HCT116 (cell line): ENCODE data around the gene PPP1R16B. TPM values are rescaled to one million over a fixed set of nuclear protein-coding genes. Genes with fewer than 3 reads are reported as not detected.

ENCODE experiments used
- ATAC-seq: fragments of 200-7000 bp; cut with Tn5 transposase; 2 replicates; pipeline ENCODE4 v1.9.1; 2020; ENCODE audit warnings: mild to moderate bottlenecking, moderate library complexity
- BruUV-seq: library from RNA; stranded (reverse); fragments of 400-500 nt; replicated peaks from 2 replicates; lab custom pipeline; 2021; lab: Mats Ljungman, UMichigan
- CTCF ChIA-PET: fragments of 300-600 bp; sonication (Branson Sonifier 250); formaldehyde crosslinking; loops from one replicate; lab custom pipeline; 2021; ENCODE audit warnings: antibody characterized with exemption; lab: Charles Lee
- POLR2A ChIA-PET: fragments of 300-600, 350-600 bp; sonication (Branson Sonifier 250); formaldehyde crosslinking; loops from one replicate; lab custom pipeline; 2021; ENCODE audit warnings: antibody characterized with exemption; lab: Charles Lee
- RAD21 ChIA-PET, 2 experiments: fragments of 300-600 bp; sonication (Branson Sonifier 250); formaldehyde crosslinking; loops; one replicate each; lab custom pipeline; 2023; ENCODE audit warnings: low total read pairs in 2 of 2; ENCODE audit not compliant: uncharacterized antibody in 2 of 2, unreplicated experiment in 2 of 2, low non-redundant PET in 1 of 2; lab: Charles Lee
- DNase-seq: peaks from one replicate; pipeline ENCODE4 v3.0.0-alpha.2; 2010; ENCODE audit warnings: low read depth, low spot score
- H2AFZ ChIP-seq: fragments of 200-600 bp; shearing (Covaris generic), sonication (generic); 2 replicates; pipeline ENCODE4 v1.6.1; 2017; ENCODE audit warnings: low read depth, mixed run types, mixed read lengths, antibody characterized with exemption, low read length; ENCODE audit not compliant: poor library complexity, severe bottlenecking
- H3K27ac ChIP-seq: 2 replicates; pipeline ENCODE4 v1.5.1; 2012; ENCODE audit warnings: low read depth, low read length
- H3K27me3 ChIP-seq: fragments of 200-600 bp; sonication (generic); 2 replicates; pipeline ENCODE4 v1.6.1; 2016; ENCODE audit warnings: mixed run types, low read length, mixed read lengths; ENCODE audit not compliant: insufficient read depth
- H3K36me3 ChIP-seq, 2 experiments: fragments of 200-500 bp in 1 of 2; fragments of 200-600 bp in 1 of 2; sonication (Bioruptor generic) in 1 of 2; sonication (generic) in 1 of 2; 2 replicates each; pipeline versions ENCODE4 v1.5.1 to v1.6.1; 2014 to 2016; ENCODE audit warnings: low read length in 2 of 2, inconsistent platforms in 1 of 2, mixed read lengths in 1 of 2, mixed run types in 1 of 2; ENCODE audit not compliant: insufficient read depth in 2 of 2, control insufficient read depth in 1 of 2
- H3K4me1 ChIP-seq, 2 experiments: fragments of 200-600 bp in 1 of 2; sonication (generic) in 1 of 2; 2 replicates each; pipeline versions ENCODE4 v1.5.1 to v1.6.1; 2012 to 2017; ENCODE audit warnings: low read length in 2 of 2, inconsistent platforms in 1 of 2, mild to moderate bottlenecking in 1 of 2, mixed read lengths in 1 of 2, mixed run types in 1 of 2, moderate library complexity in 1 of 2; ENCODE audit not compliant: insufficient read depth in 2 of 2, control insufficient read depth in 1 of 2
- H3K4me2 ChIP-seq: fragments of 200-600 bp; sonication (generic); 2 replicates; pipeline ENCODE4 v1.6.1; 2017; ENCODE audit warnings: mixed run types, low read length, mixed read lengths
- H3K4me3 ChIP-seq, 2 experiments: fragments of 200-600 bp in 1 of 2; sonication (generic) in 1 of 2; replicated peaks in 1 of 2; 2 replicates each; pipeline ENCODE4 v1.5.1; 2011 to 2016; ENCODE audit warnings: low read length in 2 of 2, control low read depth in 1 of 2, low read depth in 1 of 2, mild to moderate bottlenecking in 1 of 2, mixed read lengths in 1 of 2, mixed run types in 1 of 2
- H3K79me2 ChIP-seq: fragments of 200-600 bp; sonication (generic); 2 replicates; pipeline ENCODE4 v1.6.1; 2017; ENCODE audit warnings: mild to moderate bottlenecking, mixed run types, low read length, moderate library complexity, mixed read lengths; ENCODE audit not compliant: insufficient read depth
- H3K9ac ChIP-seq: fragments of 200-600 bp; sonication (generic); 2 replicates; pipeline ENCODE4 v1.6.1; 2016; ENCODE audit warnings: low read length, mixed read lengths
- H3K9me2 ChIP-seq: fragments of 200-600 bp; sonication (generic), shearing (Covaris generic); 2 replicates; pipeline ENCODE4 v1.6.1; 2017; ENCODE audit warnings: mixed run types, mild to moderate bottlenecking, moderate library complexity; ENCODE audit not compliant: insufficient read depth
- H3K9me3 ChIP-seq, 2 experiments: fragments of 200-500 bp in 1 of 2; fragments of 200-600 bp in 1 of 2; sonication (Bioruptor generic) in 1 of 2; sonication (generic) in 1 of 2; 2 replicates each; pipeline ENCODE4 v1.6.1; 2014 to 2017; ENCODE audit warnings: low read length in 2 of 2, mixed read lengths in 2 of 2, inconsistent platforms in 1 of 2, low read depth in 1 of 2, mild to moderate bottlenecking in 1 of 2, mixed run types in 1 of 2, moderate library complexity in 1 of 2; ENCODE audit not compliant: control insufficient read depth in 1 of 2, insufficient read depth in 1 of 2
- H4K20me1 ChIP-seq: fragments of 200-600 bp; sonication (generic), shearing (Covaris generic); 2 replicates; pipeline ENCODE4 v1.6.1; 2017; ENCODE audit warnings: mixed run types, mild to moderate bottlenecking, moderate library complexity; ENCODE audit not compliant: insufficient read depth
- EGR1 ChIP-seq: IDR thresholded peaks from 2 replicates; pipeline ENCODE4 v1.6.1; 2012; ENCODE audit warnings: low read depth
- TCF7L2 ChIP-seq: IDR thresholded peaks from 2 replicates; pipeline ENCODE4 v1.7.0; 2011; ENCODE audit warnings: borderline replicate concordance, inconsistent platforms; ENCODE audit not compliant: insufficient read depth, insufficient read length; ENCODE audit errors: extremely low read depth
- YY1 ChIP-seq: IDR thresholded peaks from 2 replicates; pipeline ENCODE4 v1.6.1; 2011; ENCODE audit warnings: low read length, low read depth, moderate library complexity, mild to moderate bottlenecking; ENCODE audit not compliant: insufficient replicate concordance; ENCODE audit errors: extremely low read depth
- ZBTB33 ChIP-seq: IDR thresholded peaks from 2 replicates; pipeline ENCODE4 v1.6.1; 2011; ENCODE audit warnings: mild to moderate bottlenecking, low read length, moderate library complexity; ENCODE audit not compliant: insufficient replicate concordance; ENCODE audit errors: extremely low read depth
- intact Hi-C: fragments of 100-400 bp; cut with micrococcal nuclease; formaldehyde crosslinking; loops from 2 replicates; pipeline ENCODE4 v1.10.0; 2022
- total RNA-seq: library from RNA; stranded (reverse); gene quantifications from one replicate; pipeline ENCODE4 v1.2.1, GENCODE V29; 2021; ENCODE audit not compliant: unreplicated experiment
- TF ChIP-seq, protein P1 (sequence below): IDR thresholded peaks from 2 replicates; pipeline ENCODE4 v1.6.1; 2012; ENCODE audit warnings: low read depth

The PPP1R16B gene
- total RNA-seq, 1 experiment from 2014 or later: 0.52 TPM

DNA sequence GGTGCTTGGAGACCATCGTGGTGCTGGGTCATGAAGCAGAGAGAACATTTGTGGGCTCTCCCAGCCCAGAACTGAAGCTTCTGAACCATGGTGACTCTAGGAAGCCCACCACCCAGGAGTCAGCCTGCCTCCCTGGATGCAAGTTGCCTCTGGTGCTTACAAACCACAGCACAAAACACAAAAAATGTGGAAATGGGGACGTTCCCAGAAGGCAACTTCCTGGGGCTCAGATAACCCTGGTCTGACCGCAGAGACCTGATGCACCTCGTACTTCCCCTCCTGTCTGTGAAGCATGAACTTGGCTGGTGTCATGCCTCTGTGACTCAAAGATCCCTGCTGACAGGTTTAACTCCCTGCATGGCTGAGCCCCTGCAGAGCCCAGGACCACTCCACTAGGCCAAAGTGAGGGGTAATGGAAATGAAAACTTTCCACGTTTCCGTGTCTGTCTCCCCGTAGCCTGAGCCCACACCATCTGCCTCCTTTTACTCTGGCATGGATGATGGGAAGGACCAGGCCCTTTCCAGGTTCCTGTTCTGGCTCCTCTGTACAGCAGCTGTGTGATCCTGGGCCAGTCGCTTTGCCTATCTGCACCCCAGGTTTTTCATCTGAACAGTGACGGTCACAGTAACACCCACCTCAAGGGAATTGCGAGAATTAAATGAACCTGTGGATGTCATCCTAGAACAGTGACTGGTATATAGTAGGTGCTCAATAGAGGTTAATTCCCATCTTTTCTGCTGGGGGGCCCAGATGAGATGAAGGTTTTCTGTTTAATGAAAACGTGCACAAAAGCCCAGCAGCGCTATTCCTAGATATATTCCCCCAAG, 57.7 kb downstream of the PPP1R16B start:
- Histone ChIP-seq H3K36me3 (no peaks in the 10 kb centered on the region), H3K9ac (no peak overlapping the region), H3K27me3 (no peaks in the 10 kb centered on the region), H4K20me1 (no peaks in the 10 kb centered on the region), H3K79me2 (no peaks in the 10 kb centered on the region), H3K9me3 (no peaks in the 10 kb centered on the region), H3K4me3 (no peak overlapping the region), H3K9me2 (no peaks in the 10 kb centered on the region), H3K4me2 (no peak overlapping the region), H3K4me1 (peaks cover 3 to 9% of the 10 kb centered on the region in 2 experiments; a peak in 3 of 4 replicates), H2AFZ (no peak overlapping the region), H3K27ac (no peak overlapping the region)
- POLR2A ChIA-PET: no interaction called here
- DNase-seq (no peak), ATAC-seq (no peak)
- RAD21 ChIA-PET: no interaction called here
- CTCF ChIA-PET: no interaction called here
- TF ChIP-seq, protein P1, sequence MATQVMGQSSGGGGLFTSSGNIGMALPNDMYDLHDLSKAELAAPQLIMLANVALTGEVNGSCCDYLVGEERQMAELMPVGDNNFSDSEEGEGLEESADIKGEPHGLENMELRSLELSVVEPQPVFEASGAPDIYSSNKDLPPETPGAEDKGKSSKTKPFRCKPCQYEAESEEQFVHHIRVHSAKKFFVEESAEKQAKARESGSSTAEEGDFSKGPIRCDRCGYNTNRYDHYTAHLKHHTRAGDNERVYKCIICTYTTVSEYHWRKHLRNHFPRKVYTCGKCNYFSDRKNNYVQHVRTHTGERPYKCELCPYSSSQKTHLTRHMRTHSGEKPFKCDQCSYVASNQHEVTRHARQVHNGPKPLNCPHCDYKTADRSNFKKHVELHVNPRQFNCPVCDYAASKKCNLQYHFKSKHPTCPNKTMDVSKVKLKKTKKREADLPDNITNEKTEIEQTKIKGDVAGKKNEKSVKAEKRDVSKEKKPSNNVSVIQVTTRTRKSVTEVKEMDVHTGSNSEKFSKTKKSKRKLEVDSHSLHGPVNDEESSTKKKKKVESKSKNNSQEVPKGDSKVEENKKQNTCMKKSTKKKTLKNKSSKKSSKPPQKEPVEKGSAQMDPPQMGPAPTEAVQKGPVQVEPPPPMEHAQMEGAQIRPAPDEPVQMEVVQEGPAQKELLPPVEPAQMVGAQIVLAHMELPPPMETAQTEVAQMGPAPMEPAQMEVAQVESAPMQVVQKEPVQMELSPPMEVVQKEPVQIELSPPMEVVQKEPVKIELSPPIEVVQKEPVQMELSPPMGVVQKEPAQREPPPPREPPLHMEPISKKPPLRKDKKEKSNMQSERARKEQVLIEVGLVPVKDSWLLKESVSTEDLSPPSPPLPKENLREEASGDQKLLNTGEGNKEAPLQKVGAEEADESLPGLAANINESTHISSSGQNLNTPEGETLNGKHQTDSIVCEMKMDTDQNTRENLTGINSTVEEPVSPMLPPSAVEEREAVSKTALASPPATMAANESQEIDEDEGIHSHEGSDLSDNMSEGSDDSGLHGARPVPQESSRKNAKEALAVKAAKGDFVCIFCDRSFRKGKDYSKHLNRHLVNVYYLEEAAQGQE: no peak
- TF ChIP-seq EGR1 (no peak), ZBTB33 (no peak), YY1 (no peak), TCF7L2 (no peak)
- no TSS peak for BruUV-seq
- intact Hi-C loops: no loop called here
